ENCODE results near the gene SLC16A12.

DNA sequence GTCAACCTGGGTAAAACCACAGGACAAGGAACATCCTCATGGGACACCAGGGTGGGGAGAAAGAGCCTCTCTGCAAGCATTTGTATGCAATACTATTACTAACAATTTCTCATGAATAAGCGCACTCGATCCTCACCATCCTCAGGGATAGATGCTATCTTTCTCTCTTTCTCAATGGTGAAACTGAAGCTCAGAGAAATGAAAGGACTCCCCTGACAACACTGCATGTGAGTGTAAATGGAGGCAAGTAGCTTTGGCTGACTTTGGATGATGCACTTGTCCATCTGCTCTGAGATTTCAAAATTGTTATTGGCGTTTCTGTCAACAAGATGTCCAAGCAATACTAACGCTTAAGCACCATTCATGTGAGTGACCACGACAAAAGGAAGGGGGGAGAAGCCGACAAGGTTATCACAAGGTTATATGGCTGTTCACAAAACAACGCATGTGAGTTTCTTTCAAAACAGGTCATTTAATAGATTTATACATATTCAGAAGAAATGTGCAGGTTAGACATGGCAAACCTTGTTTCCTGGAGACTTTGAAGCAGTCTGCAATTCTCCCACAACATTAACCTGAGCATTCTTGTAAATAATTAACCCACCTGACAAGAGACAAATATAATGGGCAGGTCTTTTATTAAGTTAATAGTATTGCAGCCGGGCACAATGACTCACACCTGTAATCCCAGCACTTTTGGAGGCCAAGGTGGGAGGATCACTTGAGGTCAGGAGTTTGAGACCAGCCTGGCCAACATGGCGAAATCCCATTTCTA, 67.0 kb downstream of the SLC16A12 start:
- TF ChIP-seq, protein P1, sequence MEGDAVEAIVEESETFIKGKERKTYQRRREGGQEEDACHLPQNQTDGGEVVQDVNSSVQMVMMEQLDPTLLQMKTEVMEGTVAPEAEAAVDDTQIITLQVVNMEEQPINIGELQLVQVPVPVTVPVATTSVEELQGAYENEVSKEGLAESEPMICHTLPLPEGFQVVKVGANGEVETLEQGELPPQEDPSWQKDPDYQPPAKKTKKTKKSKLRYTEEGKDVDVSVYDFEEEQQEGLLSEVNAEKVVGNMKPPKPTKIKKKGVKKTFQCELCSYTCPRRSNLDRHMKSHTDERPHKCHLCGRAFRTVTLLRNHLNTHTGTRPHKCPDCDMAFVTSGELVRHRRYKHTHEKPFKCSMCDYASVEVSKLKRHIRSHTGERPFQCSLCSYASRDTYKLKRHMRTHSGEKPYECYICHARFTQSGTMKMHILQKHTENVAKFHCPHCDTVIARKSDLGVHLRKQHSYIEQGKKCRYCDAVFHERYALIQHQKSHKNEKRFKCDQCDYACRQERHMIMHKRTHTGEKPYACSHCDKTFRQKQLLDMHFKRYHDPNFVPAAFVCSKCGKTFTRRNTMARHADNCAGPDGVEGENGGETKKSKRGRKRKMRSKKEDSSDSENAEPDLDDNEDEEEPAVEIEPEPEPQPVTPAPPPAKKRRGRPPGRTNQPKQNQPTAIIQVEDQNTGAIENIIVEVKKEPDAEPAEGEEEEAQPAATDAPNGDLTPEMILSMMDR (optimal IDR thresholded peaks at IDR 0.05 in 1 of 3, IDR thresholded peaks at IDR 0.05 in 1 of 3, conservative IDR thresholded peaks at IDR 0.05 in 1 of 3; ENCODE audit: extremely low read depth in 1 of 3, insufficient read depth in 2 of 3, low read length in 3 of 3), result no peak
- no peak for TF ChIP-seq EZH2 (IDR thresholded peaks at IDR 0.05; ENCODE audit: low read length)

Measured in keratinocyte (primary cell).